ENCODE results near the gene DPYSL4. TPM values are rescaled to one million over a fixed set of nuclear protein-coding genes. Genes with fewer than 3 reads are reported as not detected.
"Not testable (repeated sequence)": the region's sequence is repeated elsewhere in the genome, so short reads cannot be mapped to it uniquely, and the experiment has no call there.

DPYSL4 gene
- total RNA-seq, 4 donors from 2014 or later: 0.69 to 3.0 (median 0.81) TPM

DNA sequence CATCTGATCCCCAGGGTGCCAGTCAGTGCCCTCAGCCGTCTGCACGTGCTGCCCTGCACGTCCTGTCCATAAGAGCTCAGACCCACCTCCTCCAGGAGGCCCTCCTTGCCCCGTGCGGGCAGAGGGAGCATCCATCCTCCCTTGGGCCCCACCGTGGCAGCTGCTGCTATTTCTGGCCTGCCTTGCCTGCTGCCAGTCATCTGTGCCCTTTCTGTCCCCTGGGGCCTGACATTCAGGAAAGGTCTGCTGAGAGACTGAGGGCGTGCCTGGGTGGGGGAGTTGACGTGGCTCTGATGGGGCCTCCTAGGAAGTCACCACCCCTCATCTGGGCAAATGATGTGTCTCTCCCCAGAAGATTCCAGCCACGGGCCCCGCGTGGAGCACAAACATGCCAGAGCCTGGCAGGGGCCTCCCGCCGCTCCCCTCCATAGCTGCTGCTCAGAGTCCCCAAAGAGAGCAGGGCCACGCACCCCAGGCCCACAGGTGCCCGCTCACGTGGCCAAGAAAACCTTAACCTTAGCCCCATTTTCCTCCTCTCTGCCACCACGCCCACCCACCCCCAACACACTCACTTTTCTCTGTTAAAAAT, 21.8 kb downstream of the DPYSL4 start:
- ATAC-seq (ENCODE audit: low FRiP score) (no peak), DNase-seq (ENCODE audit: low spot score) (no peak)
- TF ChIP-seq CTCF (IDR thresholded peaks at IDR 0.05): no peak

DNA sequence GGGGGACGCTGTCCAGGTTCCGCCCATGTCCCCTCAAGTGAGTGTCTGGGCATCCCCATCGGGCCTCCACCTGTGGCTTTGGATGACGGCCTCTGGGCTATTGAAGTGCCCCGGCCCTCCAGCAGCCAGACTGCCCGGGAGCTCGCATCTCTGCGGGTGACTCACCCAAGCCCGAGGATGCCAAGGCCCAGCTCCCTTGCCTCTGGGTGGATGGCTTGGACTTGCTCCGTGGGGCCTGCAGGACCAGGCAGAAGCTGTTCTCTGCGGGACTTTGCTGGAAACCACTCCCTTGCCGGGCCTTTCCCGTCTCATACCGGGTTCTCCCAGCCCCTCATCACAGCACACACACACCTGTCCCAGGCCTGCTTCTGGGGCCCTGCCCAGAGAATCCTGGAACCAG, 22.4 kb downstream of the DPYSL4 start:
- TF ChIP-seq CTCF (IDR thresholded peaks at IDR 0.05): no peak
- no peak for ATAC-seq (ENCODE audit: low FRiP score)

DNA sequence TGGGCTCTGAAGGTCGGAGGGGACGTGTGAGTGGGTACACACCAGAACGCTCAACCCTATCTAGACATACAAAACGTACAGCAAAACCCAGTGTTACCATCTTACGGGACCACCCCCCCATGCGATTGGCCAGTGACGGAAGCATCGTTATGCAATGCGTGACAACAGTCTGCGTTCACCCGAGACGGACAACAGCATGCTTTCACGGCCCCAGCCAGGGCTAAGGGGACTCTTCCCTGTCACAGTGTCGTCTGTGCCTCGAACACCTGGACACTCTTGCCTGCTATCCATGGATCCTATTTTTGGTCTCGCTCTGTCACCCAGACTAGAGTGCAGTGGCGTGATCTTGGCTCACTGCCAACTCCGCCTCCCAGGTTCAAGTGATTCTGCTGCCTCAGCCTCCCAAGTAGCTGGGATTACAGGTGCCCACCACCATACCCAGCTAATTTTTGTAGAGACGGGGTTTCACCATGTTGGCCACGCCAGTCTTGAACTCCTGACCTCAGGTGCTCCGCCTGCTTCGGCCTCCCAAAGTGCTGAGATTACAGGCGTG, 23.3 kb downstream of the DPYSL4 start:
- no peak for DNase-seq (ENCODE audit: low spot score)
- TF ChIP-seq CTCF (IDR thresholded peaks at IDR 0.05): no peak
- ATAC-seq (ENCODE audit: low FRiP score): no peak

More for the DNA sequence above, 22.4 kb downstream of the DPYSL4 start:
- no peak for DNase-seq (ENCODE audit: low spot score)

- ATAC-seq (ENCODE audit: low FRiP score) (no peak), DNase-seq (ENCODE audit: low spot score) (no peak)
- TF ChIP-seq CTCF (IDR thresholded peaks at IDR 0.05): no peak
These were observed 24.0 kb downstream of the DPYSL4 start for GRCh38 chr10:132210766-132211165.

GRCh38 chr10:132211246-132211645, 24.5 kb downstream of the DPYSL4 start:
- TF ChIP-seq CTCF (IDR thresholded peaks at IDR 0.05): no peak
- DNase-seq (ENCODE audit: low spot score) (no peak), ATAC-seq (ENCODE audit: low FRiP score) (no peak)

DNA sequence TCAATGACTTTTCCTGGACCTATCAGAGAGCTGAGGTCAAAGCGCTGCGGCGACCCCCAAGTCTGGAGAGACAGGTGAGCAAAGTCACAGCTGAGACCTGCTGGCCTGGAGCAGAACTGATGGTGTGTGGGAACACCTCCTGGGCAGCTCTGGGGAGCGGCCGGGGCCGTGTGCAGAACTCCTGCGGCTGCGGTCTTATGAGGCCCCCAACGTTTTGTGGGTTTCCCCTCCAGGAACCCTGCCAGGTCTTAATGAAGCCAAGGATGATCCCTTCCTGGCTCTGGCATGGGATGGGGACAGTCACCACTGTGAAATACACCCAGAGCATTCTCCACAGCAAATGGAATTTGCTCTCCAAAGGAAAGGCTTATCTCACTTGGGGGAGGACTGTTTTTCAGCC, 26.1 kb downstream of the DPYSL4 start:
- ATAC-seq (ENCODE audit: low FRiP score) (no peak), DNase-seq (ENCODE audit: low spot score) (no peak)
- no peak for TF ChIP-seq CTCF (IDR thresholded peaks at IDR 0.05)

DNA sequence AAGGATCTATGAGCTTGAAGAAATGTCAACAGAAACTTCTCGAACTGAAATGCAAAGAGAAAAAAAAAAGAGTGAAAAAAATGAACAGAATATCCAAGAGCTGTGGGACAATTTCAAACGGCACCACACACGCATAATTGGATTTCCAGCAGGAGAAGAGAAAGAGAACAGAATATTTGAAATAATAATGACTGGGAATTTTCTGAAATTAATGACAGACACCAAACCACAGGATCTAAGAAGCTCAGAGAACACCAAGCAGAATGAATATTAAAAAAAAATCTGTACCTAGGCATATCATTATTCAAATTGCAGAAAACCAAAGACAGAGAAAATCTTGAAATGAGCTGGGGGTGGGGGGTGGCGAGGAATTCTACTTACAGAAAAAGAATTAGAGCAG, 27.2 kb downstream of the DPYSL4 start:
- no peak for ATAC-seq (ENCODE audit: low FRiP score)
- no peak for DNase-seq (ENCODE audit: low spot score)

DNA sequence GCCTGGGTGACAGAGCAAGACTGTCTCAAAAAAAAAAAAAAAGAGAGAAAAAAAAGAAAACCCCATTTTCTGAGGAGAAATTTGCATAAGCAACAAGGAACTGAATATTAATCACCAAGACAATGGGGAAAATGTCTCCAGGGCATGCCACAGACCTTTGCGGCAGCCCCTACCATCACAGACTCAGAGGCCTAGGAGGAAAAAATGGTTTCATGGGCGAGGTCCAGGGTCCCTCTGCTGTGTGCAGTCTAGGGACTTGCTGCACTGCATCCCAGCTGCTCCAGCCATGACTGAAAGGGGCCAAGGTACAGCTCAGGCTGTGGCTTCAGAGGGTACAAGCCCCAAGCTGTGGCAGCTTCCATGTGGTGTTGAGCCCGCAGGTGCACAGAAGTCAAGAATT, 29.7 kb downstream of the DPYSL4 start:
- not testable (repeated sequence) for ATAC-seq (ENCODE audit: low FRiP score); DNase-seq (ENCODE audit: low spot score)

More for the DNA sequence above, 27.2 kb downstream of the DPYSL4 start:
- TF ChIP-seq CTCF (IDR thresholded peaks at IDR 0.05): no peak

Data from omental fat pad (tissue), 4 donors.